Thyroid gland (tissue), 4 donors: ENCODE data around the gene ADAT3. TPM values are rescaled to one million over a fixed set of nuclear protein-coding genes. Genes with fewer than 3 reads are reported as not detected.

Experiments used
- DNase-seq, 2 donors: peaks; one replicate each; pipeline ENCODE4 v3.0.0-alpha.2; 2019
- H3K27ac ChIP-seq, 3 donors: fragments of 200-600 bp; sonication (generic); 1 replicate in 2 of 3; 2 replicates in 1 of 3; pipeline ENCODE4 v1.5.1; 2016 to 2019; ENCODE audit warnings: mild to moderate bottlenecking in 1 of 3, moderate library complexity in 1 of 3
- H3K27me3 ChIP-seq: fragments of 200-600 bp; sonication (generic); one replicate; pipeline ENCODE4 v1.5.1; 2019
- H3K36me3 ChIP-seq, 2 donors: fragments of 200-600 bp; sonication (generic); one replicate each; pipeline ENCODE4 v1.5.1; 2016 to 2019
- H3K4me1 ChIP-seq, 2 donors: fragments of 200-600 bp; sonication (generic); one replicate each; pipeline ENCODE4 v1.5.1; 2017 to 2019
- H3K4me3 ChIP-seq, 3 donors: fragments of 200-600 bp; sonication (generic); replicated peaks in 1 of 3; 1 replicate in 2 of 3; 2 replicates in 1 of 3; pipeline ENCODE4 v1.5.1; 2016; ENCODE audit warnings: mild to moderate bottlenecking in 1 of 3
- H3K9me3 ChIP-seq: fragments of 200-600 bp; sonication (generic); one replicate; pipeline ENCODE4 v1.5.1; 2017
- CTCF ChIP-seq, 6 experiments: fragments of 200-600 bp in 3 of 6; fragments of 450-650 bp in 3 of 6; sonication (generic) in 3 of 6; IDR thresholded peaks; one replicate each; pipeline ENCODE4 v1.5.1; 2016 to 2019; ENCODE audit warnings: antibody characterized with exemption in 6 of 6, mild to moderate bottlenecking in 2 of 6, inconsistent platforms in 1 of 6, moderate library complexity in 1 of 6
- POLR2A ChIP-seq, 2 donors: fragments of 450-650 bp; IDR thresholded peaks; one replicate each; pipeline ENCODE4 v1.6.1; 2017; ENCODE audit warnings: antibody characterized with exemption in 2 of 2, mild to moderate bottlenecking in 2 of 2, moderate library complexity in 1 of 2
- whole genome bisulfite sequencing, 2 donors: methylation state at CpG; one replicate each; pipeline ENCODE4 v1.1.5; 2017; 5-methylcytosine and 5-hydroxymethylcytosine counted together
- intact Hi-C: fragments of 100-400 bp; cut with DNase I; formaldehyde crosslinking; loops from one replicate; pipeline ENCODE4 v1.15.1; 2023
- total RNA-seq, 4 donors: library from RNA; depleted of rRNA; stranded (reverse); fragments of >200 nt; gene quantifications; one replicate each; pipeline ENCODE4 v1.2.3, GENCODE V29; 2016

Gene ADAT3
- total RNA-seq, 4 donors from 2014 or later = 4.0 to 14.6 (median 8.3) TPM

DNA sequence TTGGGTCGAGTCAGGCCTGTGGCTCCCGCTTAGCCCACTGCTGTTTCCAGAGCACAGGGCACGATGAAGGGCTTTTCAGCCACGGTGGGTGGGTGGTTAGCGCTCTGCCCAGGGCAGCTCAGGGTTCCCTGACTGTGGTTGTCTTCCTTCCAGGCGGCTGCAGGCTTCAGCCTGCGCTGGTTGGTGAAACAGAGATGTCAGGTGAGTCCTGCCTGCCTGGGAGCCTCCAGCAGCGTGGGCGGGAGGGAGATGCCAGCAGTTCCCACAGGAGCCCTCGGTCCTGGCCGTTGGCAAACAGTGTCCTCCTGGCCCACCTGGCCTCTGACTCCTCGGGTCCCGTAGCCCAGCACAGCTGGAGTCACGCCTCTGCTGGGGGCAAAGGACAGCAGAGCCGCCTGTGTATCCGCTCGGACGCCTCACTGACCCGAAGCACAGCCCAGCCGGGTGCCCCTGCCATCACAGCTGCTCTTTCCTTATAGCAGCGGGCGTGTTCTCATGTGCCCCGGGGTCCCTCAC lies 9.7 kb downstream of the ADAT3 start:
- H3K9me3 ChIP-seq = no peaks in the 10 kb centered on the region
- DNase-seq = no peak
- 83 to 99% methylated on average over 11 to 19 of the region's 23 CpGs for WGBS, 2 donors
- H3K4me3 ChIP-seq = no peak overlapping the region
- peaks cover 28 to 33% of the 10 kb centered on the region in 2 donors for H3K36me3 ChIP-seq
- intact Hi-C loops = no loop called here
- no peak overlapping the region for H3K27ac ChIP-seq
- no peak for TF ChIP-seq CTCF (IDR thresholded peaks at IDR 0.05)
- no peak for TF ChIP-seq POLR2A (IDR thresholded peaks at IDR 0.05)
- no peaks in the 10 kb centered on the region for H3K27me3 ChIP-seq
- peaks cover 7 to 16% of the 10 kb centered on the region in 2 donors for H3K4me1 ChIP-seq

DNA sequence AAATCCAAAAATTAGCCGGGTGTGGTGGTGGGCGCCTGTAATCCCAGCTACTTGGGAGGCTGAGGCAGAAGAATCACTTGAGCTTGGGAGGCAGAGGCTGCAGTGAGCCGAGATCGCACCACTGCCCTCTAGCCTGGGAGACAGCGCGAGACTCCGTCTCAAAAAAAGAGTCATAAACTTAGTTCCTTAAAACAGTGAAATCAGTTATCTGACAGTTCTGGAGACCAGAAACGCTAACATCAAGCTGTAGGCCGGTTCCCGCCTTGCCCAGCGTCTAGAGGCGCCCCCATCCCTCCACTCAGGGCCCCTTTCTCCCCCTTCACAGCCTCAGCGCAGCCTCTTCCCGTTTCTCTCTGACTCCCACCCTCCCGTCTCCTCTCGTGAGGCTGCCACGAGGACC lies 11.9 kb downstream of the ADAT3 start:
- Histone ChIP-seq H3K27me3 (no peaks in the 10 kb centered on the region), H3K27ac (no peak overlapping the region), H3K36me3 (peaks cover 40 to 50% of the 10 kb centered on the region in 2 donors), H3K4me3 (no peak overlapping the region), H3K9me3 (no peaks in the 10 kb centered on the region), H3K4me1 (peaks cover 7 to 12% of the 10 kb centered on the region in 2 donors)
- no peak for DNase-seq
- TF ChIP-seq CTCF (IDR thresholded peaks at IDR 0.05) (no peak), POLR2A (IDR thresholded peaks at IDR 0.05) (no peak)
- WGBS, 2 donors = 89 to 95% methylated on average over 17 of the region's 17 CpGs
- intact Hi-C loops = no loop called here

GRCh38 chr19:1917926-1918325 lies 12.7 kb downstream of the ADAT3 start:
- Histone ChIP-seq H3K27me3 (no peaks in the 10 kb centered on the region), H3K4me1 (peaks cover 7 to 12% of the 10 kb centered on the region in 2 donors), H3K36me3 (peaks cover 39 to 44% of the 10 kb centered on the region in 2 donors), H3K4me3 (no peak overlapping the region), H3K9me3 (no peaks in the 10 kb centered on the region), H3K27ac (no peak overlapping the region)
- no peak for TF ChIP-seq CTCF (IDR thresholded peaks at IDR 0.05)
- TF ChIP-seq POLR2A (IDR thresholded peaks at IDR 0.05) = no peak
- DNase-seq = no peak
- WGBS, 2 donors = 96 to 97% methylated on average over 19 to 24 of the region's 25 CpGs
- intact Hi-C loops = no loop called here

DNA sequence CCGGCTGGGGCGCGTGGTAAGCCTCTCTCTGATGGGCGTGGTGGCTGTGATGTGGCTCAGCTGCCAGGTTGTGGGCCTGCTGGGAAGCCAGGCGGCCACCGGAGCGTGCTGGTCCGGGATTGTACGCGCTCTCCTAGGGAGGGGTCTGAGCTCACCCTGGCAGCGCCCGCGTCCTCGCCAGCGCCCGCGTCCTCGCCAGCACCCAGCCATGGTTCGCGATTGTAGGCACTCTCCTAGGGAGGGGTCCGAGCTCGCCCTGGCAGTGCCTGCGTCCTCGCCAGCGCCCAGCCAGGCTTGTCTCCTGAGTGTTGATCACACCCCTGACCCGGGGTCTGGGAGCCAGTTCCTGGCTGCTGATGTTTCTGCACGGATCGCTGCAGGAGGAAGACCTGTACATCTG lies 13.8 kb downstream of the ADAT3 start:
- Histone ChIP-seq H3K9me3 (no peaks in the 10 kb centered on the region), H3K27ac (no peak overlapping the region), H3K27me3 (no peaks in the 10 kb centered on the region), H3K4me3 (no peak overlapping the region), H3K4me1 (peaks cover 4 to 7% of the 10 kb centered on the region in 2 donors), H3K36me3 (peaks cover 41 to 44% of the 10 kb centered on the region in 2 donors)
- TF ChIP-seq CTCF (IDR thresholded peaks at IDR 0.05) = no peak
- TF ChIP-seq POLR2A (IDR thresholded peaks at IDR 0.05) = no peak
- intact Hi-C loops = no loop called here
- DNase-seq = no peak
- 94 to 97% methylated on average over 10 to 24 of the region's 28 CpGs for WGBS, 2 donors

DNA sequence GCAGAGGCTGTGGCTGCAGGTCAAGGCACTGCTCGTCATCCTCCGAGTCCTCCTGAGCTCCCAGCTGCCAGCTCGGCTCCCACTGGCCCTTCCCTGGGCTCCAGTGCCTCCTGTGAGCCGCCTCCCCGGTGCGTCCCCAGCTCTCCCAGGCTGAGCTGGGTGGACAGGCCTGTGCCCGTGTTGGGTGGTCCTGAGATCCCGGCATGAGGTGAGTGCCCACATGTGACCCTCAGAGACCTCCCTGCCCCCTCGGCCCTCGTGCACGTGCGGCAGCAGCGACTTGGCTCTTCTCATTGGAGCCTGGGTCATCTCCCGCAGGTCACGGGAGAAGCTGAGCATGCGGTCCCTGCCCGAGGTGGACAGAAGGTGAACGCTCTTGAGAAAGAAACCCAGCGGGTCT lies 15.4 kb downstream of the ADAT3 start:
- TF ChIP-seq CTCF (IDR thresholded peaks at IDR 0.05) = no peak
- TF ChIP-seq POLR2A (IDR thresholded peaks at IDR 0.05) = no peak
- H3K4me1 ChIP-seq = no peaks in the 10 kb centered on the region
- no peaks in the 10 kb centered on the region for H3K9me3 ChIP-seq
- H3K27ac ChIP-seq = no peak overlapping the region
- no peak for DNase-seq
- no peak overlapping the region for H3K4me3 ChIP-seq
- H3K36me3 ChIP-seq = peaks cover 47 to 53% of the 10 kb centered on the region in 2 donors
- 95 to 98% methylated on average over 8 to 18 of the region's 19 CpGs for WGBS, 2 donors
- no peaks in the 10 kb centered on the region for H3K27me3 ChIP-seq
- intact Hi-C loops = no loop called here
